HG02610 (cell line): ENCODE data around the gene KDM1B.

Experiments used
- ATAC-seq: cut with Tn5 transposase; IDR thresholded peaks from one replicate; pipeline ENCODE4 v1.9.1; 2021; ENCODE audit warnings: mild to moderate bottlenecking, moderate library complexity; ENCODE audit not compliant: unreplicated experiment

Gene KDM1B, protein sequence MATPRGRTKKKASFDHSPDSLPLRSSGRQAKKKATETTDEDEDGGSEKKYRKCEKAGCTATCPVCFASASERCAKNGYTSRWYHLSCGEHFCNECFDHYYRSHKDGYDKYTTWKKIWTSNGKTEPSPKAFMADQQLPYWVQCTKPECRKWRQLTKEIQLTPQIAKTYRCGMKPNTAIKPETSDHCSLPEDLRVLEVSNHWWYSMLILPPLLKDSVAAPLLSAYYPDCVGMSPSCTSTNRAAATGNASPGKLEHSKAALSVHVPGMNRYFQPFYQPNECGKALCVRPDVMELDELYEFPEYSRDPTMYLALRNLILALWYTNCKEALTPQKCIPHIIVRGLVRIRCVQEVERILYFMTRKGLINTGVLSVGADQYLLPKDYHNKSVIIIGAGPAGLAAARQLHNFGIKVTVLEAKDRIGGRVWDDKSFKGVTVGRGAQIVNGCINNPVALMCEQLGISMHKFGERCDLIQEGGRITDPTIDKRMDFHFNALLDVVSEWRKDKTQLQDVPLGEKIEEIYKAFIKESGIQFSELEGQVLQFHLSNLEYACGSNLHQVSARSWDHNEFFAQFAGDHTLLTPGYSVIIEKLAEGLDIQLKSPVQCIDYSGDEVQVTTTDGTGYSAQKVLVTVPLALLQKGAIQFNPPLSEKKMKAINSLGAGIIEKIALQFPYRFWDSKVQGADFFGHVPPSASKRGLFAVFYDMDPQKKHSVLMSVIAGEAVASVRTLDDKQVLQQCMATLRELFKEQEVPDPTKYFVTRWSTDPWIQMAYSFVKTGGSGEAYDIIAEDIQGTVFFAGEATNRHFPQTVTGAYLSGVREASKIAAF

DNA sequence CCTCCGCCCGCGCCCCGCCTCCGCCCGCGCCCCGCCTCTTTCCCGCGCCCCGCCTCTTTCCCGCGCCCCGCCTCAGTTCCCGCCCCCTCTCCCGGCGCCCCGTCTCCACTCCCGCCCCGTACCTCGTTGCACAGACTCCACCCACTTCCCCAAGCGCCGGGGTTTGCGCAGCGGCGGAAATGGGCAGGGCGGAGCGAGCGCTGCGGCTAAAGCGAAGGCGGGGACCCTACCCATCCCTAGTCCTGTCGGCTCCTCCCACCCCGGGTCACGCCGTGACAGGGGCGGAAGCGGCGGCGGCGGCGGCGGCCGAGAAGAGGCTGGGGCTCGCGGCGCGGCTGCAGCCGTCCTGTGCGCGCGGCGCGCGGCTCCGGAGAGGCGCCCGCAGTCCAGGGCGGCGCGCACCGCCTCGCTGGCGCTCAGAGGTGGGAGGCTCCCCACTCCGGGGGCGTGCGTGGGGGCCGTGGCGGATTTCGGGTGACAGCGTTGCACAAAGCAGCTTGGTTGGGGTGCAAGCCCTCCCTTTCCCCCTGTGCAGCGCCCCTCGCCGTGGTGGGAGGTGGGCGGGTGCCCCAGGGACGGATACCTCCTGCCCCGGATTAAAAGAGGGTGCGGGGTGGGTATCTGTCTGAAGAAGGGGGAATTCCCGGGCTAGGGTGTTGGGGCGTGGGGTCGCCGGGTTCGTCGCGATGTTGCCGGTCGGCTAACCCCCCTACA is at the start of gene KDM1B:
Gene KDM1B, plus strand, starts transcription at position 273 of the 714 bp plus-strand sequence. CDS start 4,474 bp downstream, outside the sequence.
- ATAC-seq = peak; percentile 88

DNA sequence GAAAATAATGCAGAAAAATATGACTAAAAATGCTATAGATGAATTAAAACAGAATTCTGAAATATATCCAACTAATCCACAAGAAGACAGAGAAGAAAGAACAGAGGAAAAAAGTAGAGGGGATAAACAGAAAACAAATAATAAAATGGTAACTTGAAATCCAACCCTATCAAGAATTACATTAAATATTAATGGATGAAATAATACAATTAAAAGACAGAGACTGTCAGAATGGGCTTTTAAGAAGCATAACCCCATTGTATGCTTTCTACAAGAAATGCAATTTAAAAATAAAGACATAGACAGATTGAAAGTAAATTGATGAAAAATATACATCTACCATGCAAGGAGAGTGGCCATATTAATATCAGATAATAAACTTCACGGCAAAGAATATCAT is 48.2 kb upstream of the KDM1B start:
- ATAC-seq = no peak

DNA sequence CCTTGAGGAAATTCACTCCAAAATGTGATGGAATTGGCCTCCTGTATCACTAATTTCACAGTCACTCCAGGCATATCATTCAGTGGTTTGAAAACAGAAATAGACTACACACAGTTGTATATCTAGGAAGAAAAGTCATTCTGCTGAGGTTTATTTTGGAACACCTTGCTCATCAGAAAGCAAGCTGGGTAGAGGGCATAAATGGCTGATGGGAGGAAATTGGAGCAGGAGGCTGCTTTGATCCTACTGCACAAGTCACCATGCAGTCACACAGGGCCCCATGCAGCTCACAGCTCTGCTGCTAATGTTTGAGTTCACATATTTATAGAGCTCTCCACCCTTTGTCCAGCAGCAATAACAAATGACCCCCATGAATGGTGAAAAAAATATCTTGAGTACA is 45.1 kb upstream of the KDM1B start:
- ATAC-seq = no peak

DNA sequence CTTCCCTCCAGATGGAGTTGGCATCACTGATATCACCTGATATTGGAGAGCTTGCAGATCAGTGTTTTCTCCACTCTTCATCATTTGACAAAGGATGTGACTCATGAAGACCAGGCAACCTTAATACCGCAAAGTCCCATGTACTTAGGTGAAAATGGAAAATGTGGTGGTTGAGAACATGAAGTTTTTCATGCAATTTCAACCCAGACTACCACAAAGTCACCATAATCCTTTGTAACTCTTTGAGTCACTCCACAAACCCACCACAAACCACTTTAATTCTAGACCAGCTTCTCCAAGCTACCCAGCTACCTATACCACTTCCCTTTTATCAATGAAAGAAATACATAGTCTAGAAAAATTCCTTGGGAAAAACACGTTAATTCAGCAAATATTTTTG is 39.9 kb upstream of the KDM1B start:
- ATAC-seq = no peak

DNA sequence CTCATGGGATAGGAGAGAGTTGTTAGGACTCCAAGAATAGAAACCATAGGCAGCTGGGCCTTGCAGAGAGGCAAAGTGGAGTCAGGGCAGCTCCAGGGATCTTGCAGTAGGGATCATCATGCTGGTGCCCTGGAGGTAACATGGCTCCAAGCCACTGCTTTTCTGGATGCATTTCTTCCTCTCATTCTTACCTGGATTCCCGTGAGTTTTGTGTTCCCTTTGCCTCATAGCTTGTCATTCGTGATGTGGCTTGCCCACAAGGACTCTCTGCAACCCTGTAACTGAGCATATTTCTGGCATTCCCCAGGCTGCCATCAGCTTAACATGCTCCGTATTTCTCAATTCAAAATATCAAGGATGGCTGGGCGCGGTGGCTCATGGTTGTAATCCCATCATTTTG is 38.1 kb upstream of the KDM1B start:
- ATAC-seq = no peak

DNA sequence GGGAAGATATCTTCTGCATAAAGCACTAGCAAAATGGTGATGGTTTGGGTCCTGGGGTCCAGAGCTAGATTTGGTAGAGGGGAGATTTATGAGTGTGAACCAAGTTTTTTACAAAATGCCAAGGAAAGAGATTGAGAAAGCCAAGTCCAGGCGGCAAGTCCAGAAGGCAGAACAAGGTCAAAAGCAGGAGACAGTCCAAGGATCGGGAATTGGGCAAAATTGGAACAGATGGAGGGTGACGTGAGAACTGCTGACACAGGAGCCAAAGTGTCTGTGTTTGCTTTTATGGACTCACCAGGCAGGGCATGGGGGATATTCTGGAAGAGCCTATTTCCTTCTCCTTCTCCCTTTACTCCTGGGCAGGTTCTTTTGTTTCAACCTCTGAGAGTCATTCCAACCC is 36.9 kb upstream of the KDM1B start:
- ATAC-seq = no peak

DNA sequence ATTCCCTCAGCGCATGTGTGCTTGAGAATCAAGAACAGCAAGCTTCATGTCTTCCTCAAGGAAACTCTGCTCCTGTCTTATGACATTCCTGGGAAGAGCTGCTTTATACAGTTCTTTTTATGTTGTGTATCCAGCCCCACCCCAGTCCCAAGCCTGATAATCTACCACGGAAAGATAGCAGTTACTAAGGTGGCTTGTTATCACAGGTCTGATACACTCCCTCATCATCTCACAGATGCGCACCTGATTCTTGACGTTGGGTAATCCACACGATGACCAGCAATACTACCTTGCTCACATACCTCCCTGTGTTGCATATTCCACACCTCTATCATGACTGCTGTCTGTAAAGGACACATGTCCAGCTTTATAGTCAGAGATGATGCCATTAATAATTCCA is 36.0 kb upstream of the KDM1B start:
- ATAC-seq = no peak

DNA sequence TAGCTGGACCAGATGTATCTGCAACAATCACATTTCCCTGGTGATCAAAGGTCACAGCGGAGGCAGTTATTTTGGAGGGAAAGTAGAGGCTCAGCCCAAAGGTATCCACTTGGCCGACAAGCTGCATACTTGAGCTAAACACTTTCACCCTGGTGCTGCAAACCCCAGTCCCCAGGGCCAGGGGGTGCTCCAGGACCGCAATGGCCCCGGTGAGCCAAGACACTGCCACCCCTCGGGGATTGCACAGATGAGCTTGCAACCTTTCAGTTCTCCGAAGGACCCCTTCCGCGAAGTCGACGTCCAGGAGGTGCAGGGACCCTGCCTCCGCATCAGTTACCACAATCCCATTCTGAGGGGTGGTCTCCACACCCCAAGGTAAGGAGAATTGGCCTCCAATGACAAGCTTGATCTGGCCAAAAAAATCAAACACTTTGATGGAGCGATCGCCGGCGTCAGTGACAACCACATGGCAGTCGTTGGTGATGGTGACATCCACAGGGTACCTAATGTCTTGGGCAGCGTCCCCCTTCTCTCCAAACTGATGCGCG is 33.6 kb upstream of the KDM1B start:
- ATAC-seq = no peak

DNA sequence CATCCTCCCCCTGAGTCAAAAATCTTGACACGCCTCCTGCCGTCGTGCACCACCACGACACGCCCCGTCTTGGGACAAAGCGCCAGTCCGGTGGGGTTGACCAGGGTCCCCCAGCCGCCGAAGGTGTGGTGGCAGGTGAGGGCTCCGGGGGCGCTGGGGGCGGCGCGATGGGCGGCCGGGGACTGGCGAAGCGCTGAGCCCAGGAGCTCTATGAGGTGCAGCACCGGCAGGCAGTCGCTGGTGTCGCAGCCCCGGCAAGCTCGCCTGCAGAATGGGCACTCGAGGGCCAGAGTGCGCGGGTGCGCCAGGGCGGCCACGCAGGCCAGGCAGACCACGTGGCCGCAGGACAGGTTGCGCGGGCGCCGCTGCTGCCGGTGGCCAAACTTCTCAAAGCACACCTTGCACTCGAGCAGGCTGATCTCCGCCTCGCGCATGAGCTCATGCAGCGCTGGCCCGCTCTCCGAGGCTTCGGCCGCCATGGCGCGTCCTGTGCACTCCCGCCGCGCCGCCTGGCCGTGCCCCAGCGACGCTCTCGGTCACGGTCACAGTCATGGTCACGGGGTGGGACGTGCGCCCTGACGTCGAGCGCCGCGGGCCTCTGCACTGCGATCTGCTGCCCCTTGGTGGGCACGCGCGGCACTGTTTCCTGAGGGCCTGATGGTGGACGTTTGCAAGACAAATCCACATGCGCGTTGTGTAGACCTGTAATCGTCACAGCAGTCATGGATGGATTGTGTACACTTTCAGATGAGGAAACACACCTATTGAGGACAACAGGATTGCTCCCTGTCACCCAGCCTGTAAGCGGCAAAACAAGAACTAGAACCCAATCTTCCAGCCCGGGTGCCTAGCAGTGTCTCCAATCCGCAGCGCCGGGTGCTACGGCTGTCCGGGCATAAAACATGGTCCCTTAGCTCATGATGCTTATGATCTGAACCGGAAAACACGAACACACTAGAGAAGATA is 32.8 kb upstream of the KDM1B start, which contains the start of gene NHLRC1:
Gene NHLRC1, minus strand, starts transcription at position 550 of the 966 bp plus-strand sequence. Its CDS starts 71 bp downstream, at position 479.
- peak; percentile 99 for ATAC-seq

DNA sequence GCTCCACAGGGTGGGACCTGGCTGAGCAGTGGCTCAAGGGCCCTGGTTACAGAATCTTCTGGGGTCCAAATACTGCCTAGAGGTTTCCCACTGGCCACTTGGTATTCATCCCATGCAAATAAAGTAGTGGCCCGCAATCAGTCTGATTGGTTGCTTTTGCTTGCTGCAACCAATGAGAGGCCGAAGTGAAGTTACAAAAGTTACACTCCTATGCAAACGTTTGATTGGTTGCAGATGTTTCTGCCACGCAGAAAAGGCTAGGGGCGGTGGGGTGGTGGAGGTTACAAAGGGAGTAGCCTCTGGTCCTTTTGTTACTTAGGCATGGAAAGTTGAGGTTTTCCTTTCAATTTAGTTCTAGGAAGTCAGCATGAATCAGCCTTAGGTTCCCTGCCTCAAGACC is 29.1 kb upstream of the KDM1B start:
- ATAC-seq = no peak

DNA sequence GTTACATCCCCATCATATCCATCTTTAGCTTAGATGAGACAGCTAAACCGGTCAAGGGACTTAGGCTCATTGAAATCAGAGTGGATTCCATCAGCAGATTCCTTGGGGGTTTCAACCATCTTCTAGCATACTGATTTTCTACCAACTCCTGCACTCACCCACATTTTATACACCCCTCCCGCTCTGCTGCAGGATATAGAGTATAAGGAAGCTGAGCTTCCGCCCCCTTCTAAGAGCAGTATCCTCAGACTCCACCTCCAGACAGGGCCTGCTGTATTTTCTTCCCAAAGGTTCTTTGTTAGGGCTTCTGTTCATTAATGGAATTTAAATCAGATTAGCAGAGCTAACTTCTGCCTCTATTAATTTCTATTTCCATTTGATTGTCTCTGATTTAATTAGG is 22.9 kb upstream of the KDM1B start:
- no peak for ATAC-seq

DNA sequence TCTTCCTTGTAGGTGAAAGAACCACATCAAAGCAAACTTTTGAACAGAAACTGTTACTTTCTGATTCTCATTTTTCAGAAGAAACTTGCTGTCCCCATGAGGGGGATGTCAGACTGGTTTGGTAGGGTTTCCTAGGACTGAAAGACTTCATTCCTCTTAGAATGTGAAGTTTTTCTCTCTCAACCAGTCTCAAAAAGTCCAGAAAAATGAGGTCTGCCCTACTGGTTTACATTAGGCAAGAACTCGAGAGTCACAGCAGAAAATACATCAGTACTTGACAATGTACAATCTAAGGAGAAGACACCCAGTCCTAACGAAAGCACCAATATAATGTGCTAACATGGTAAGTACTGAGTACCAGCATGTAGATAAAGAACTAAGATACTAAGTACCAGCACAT is 20.1 kb upstream of the KDM1B start:
- ATAC-seq = no peak

DNA sequence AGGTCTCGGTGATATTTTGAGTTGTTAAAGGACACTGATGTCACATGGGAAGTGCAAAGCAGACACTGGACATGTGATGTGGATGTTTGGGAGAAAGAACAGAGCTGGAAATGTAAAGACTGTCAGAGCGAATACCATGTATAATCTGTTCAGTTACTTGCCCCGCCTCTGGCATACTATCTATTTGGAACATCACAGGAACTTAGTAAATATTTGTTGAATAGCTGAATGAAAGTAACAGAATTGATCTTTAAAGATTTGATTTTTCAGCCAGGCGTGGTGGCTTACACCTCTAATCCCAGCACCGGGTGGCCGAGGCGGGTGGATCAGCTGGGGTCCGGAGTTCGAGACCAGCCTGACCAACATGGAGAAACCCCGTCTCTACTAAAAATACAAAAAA is 19.0 kb upstream of the KDM1B start:
- no peak for ATAC-seq

DNA sequence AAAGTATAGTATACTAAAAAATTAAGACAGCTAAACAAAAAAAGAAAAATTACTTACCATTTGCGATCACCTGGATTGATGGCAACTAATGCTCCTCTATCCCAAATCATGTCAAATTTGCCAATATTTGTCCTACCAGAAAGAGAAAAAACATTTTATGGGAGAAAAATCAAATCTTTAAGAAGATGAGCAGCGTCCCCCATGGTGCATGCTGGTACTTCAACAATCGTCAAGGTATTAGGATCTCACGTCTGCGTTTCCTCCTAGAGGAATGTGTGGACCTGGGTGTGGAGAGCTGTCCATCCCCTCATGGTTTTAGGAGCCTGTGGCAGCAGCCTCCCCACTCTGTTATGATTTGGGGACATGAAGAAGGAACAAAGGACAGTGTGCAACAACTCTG is 16.3 kb upstream of the KDM1B start:
- ATAC-seq = no peak

DNA sequence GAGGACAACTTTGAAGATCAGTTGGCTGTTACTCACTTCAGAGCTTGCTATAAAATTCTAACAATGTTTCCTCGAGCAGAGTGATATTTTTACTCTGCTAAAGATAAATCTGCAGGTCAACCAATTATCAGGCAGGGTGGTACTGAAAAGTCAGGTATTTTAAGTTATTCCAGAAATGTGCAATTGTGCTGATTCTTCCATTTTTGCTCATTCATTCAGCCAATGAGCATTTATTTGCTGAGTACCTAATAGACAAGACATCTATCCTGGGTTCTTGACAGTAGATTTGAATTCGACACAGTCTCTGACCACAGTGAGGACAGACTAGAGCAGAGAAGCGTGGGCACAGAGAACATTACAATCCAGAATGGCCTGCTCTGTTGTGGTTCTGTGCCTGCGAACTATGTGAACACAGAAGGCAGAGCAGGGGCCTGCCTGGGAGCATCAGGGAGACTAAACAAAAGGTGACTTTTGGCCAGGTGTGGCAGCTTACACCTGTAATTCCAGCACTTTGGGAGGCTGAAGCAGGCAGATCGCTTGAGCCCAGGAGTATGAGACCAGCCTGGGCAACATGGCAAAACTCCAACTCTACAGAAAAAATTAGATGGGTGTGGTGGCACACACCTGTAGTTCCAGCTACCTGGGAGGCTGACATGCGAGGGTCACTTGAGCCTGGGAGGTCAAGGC is 15.1 kb upstream of the KDM1B start:
- no peak for ATAC-seq

DNA sequence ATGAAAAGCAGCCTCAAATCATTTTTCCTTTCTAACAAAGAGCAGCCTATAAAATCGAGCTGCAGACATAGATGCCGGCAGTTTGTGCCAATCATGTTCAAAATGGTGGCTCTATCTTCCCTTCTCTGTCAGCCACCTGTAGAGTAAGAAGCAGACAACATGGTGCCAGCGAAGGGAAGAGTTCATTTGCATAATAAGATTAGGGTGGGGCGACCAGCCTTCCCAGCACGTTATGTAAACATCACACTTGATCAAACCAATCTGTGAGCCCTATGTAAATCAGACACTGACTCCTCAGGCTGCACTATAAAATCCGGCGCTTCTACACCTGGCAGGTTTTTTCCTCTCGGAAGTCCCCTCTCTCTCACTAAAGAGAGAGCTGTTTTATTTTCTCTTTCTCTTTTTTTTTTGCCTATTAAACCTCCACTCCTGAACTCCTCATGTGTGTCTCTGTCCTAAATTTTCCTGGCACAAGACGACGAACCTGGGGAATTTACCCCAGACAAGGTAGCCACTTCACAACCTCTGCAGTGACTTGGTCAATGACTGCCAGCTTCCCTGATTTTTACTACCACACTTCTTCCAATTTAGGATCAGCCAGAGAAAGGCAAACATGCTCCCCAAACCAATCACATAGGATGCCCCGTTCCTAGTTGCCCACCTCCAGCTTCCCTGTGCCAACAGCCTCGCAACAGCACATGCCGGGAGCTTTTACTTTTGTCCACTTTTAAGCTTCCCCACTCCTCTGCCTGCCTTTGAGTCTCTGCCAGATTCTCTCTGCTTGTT is 13.2 kb upstream of the KDM1B start:
- no peak for ATAC-seq

DNA sequence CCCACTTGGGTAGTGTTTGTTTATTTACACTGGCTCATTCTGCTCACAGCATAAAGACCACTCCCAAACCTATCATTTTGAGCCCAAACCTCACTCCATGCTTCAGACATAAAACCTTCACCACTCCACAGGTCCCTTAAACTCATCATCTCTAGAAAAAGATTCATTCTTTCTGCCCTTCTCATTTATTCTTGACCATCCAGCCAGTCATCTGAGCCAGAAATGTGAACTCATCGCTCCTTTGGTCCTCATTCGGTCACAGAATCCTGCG is 12.7 kb upstream of the KDM1B start:
- ATAC-seq = no peak

DNA sequence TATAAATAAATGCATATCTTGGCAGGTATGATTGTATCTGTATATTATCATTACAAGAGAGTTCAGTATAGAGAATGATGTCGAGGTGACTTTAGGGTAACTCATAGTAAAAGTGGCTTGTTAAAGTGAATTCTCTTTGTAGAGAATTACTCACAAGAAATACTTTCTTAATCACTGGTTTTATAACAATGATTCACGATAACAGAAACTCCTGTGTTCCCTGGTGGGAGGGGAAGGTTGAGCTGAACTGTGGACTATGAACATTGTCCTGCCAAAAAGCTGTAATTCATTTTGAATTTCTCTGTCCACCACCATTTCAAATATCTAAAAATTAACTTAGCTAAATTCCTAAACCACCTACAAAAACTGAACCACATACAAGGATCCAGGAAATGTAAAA is 8.1 kb upstream of the KDM1B start:
- ATAC-seq = no peak

DNA sequence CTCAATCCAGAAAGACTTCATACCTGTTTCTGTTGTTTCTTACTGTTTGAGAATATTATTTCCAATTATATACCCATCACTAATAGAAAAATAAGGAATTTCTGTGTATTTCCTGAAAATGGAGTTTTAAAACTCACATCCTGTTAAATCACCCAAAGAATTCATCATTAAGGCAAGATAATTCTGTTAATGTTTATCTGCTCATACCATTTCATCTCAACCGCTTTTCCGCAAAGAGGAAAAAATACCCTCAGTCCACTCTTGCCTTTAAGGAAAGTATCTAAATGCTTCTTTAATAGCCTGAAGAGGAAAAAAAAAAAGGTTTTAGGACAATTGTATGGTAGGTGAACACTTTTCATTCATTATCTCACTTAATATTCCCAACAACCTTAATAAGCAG is 7.6 kb upstream of the KDM1B start:
- ATAC-seq = no peak
